Activated CD4-positive, alpha-beta T cell treated with anti-CD3 and anti-CD28 coated beads, Interleukin-2, amount 50 U/mL, for 4 hours (primary cell): ENCODE results near the gene WDPCP.
"Not testable (repeated sequence)": the region's sequence is repeated elsewhere in the genome, so short reads cannot be mapped to it uniquely, and the experiment has no call there.

Experiments
- DNase-seq, 2 experiments: peaks; one replicate each; pipeline ENCODE4 v3.0.0-alpha.2; 2020

WDPCP gene, protein sequence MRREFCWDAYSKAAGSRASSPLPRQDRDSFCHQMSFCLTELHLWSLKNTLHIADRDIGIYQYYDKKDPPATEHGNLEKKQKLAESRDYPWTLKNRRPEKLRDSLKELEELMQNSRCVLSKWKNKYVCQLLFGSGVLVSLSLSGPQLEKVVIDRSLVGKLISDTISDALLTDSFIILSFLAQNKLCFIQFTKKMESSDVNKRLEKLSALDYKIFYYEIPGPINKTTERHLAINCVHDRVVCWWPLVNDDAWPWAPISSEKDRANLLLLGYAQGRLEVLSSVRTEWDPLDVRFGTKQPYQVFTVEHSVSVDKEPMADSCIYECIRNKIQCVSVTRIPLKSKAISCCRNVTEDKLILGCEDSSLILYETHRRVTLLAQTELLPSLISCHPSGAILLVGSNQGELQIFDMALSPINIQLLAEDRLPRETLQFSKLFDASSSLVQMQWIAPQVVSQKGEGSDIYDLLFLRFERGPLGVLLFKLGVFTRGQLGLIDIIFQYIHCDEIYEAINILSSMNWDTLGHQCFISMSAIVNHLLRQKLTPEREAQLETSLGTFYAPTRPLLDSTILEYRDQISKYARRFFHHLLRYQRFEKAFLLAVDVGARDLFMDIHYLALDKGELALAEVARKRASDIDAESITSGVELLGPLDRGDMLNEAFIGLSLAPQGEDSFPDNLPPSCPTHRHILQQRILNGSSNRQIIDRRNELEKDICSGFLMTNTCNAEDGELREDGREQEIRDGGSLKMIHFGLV

DNA sequence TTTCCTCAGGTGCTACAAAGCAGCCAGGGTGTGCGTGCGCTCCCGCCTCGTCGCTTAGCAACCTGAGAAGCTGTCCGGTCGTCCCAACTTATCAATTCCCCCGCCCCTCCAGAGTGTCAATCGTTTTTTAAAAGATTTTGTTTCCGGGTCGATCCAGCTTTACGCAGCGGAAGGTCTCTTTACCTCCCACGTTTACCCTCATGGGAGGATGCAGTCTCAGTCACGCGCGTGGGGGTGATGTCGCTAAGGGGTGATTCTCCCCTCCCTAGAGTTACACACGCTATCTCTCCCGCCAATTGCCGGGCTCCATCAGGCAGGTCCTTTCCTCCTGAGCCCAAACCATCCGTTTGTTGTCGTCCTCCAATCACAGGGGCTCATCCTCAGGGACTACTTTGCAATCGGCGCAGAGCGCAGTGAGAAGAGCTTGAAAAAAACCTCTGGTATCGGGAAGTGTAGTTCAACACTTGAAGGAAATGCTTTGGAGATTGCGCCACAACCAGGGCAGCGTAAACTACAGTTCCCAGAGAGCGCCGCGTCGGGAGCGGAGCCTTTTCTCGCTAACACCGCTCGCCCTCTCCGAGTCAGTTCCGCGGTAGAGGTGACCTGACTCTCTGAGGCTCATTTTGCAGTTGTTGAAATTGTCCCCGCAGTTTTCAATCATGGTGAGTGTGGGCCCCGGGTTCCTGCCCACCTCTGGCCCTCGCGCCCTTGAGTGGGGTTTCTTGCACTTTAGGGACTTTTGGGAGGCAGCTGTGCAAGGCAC lies at the start of gene WDPCP, which contains the start of gene MDH1:
Gene WDPCP (minus strand): TSS at position 93 of the 763 bp plus-strand sequence. CDS start 206 bp downstream, outside the sequence.
Gene MDH1 (plus strand): TSS at position 579 of the 763 bp plus-strand sequence. CDS start 81 bp downstream, at position 660.
- peak; percentile 93 to 95 for DNase-seq

DNA sequence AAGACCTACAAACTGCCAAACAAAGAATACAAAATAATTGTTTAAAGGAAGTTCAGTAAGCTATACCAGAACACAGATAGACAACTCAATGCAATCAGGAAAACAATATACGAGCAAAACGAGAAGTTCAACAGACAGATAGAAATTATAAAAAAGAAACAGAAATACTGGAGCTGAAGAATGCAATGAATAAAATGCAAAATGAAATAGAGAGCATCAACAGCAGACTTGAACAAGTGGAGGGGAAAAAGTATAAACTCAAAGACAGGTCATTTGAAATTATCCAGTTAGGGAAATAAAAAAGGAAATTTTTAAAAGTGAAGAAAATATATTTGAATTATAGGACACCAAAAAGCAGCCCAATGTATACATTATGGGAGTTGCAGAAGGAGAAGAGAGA lies 44.1 kb upstream of the WDPCP start:
- DNase-seq: no peak

DNA sequence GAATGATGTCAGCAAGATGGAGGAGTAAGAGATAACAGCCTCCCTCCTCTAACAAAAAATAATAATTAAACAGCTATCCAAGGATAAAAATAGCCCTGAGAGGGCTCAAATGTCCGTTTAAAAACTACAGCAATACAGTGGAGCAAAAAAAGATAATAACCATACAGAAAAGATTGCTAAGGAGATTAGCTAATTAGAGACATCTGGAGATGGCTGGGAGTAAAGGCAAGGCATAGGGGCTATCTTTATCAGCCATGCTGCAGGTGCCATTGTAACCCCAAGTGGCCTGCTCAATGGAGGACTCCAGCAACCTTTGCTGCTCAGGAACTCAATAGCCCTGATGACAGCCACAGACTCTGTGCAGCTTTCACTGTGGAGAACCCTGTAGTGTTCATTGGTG lies 43.2 kb upstream of the WDPCP start:
- DNase-seq: no peak

DNA sequence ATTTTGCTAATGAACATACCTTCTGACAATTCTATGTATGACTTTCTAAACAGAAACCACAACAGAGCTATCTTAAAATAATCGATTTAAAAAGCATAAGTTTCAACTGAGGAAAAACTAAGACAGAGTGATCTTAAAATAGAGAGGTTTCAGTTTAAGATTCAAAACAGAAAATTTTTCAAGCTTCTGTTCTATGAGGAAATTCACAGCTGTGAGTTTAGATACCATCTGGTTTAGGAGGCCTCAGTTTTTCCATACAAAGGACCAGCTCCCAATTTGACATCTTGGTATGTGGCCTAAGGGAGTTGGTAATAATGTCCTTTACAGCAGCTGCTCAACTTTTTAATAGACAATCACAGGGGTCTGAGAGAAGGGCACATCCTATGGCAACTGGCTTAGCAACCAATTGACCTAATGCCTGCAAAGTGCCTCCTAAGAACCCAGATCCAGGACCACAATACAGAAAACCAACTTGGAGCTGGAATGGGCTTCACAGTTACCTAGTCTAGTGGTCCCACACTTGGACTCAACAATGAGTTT lies 40.2 kb upstream of the WDPCP start:
- DNase-seq: no peak

DNA sequence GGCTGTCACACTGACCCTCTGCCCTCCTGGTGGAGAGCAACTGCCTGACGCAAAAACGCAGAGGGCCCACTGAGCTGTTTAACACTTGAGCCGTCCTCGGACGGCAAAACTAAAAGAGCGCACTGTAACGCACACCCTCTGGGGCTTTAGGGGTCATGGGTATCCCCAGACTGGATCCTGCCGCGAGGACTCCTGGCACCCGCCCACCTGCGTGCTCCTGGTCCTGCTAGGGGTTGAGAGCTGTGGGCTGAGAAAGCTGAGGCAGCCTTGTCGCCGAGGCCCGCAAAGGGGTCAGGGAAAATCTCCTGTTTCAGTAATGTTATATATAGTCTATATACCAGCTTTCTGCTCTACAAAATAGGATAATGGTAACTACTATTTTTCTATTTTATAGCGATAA lies 39.6 kb upstream of the WDPCP start:
- DNase-seq: no peak

DNA sequence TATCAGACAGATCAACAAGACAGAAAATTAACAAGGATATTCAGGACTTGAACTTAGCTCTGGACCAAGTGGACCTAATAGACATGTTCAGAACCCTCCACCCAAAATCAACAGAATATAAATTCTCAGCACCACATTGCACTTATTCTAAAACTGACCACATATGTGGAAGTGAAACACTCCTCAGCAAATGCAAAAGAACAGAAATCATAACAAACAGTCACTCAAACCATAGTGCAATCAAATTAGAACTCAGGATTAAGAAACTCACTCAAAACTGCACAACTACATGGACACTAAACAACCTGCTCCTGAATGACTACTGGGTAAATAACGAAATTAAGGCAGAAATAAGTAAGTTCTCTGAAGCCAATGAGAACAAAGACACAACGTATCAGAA lies 35.5 kb upstream of the WDPCP start:
- DNase-seq: not testable (repeated sequence)

DNA sequence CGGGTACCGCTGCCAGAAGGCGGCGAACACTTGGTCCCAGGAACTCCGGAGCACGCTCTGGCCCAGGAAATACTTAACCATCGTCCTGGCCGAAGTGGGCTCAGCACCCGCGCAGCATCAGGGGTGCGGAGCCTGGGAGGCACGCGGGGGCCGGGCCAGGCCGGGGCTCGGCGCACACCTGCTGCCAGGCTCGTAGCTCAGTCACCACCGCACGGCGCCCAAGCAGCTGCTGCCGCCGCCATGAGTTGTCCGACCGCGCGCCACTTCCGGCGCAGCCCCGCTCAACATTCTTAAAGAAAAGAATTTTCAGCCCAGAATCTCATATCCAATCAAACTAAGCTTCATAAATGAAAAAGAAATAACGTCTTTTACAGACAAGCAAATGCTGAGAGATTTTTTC lies 34.5 kb upstream of the WDPCP start:
- DNase-seq: no peak

DNA sequence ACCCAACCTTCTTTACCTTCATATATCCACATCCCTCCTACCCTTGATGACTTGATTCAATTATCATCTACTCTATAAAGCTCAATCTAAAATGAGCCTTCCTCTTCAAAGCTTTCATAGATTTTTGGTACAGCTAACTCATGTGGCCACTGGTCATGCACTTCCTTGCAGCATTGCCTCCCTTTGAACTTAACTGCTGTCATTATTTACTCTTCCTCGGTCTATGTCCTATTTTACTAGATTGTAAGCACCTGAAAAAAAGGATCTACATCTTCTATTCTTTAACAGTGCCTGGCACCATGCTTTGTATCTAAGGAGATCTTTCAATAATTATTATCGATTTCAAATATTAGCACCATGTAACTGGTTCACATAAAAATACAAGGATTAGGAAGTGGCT lies 31.1 kb upstream of the WDPCP start:
- DNase-seq: no peak

DNA sequence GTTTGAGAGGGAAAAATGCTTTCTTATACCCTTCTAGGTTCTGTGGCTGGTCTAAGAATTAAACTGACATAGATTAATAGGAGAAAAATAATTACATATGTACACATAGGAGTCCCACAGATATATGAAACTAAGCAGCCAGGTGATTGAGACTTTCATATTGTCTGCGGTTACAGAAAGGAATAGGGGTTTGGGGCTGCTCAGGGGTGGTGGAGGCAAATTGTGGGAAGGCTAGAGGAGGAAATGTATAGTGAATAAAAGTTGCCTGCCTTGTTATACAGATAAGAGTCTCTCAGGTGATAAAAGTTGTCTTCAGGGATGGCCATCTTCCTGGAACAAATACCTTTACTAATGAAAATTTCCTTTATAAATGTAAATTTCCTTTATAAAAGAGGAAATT lies 29.1 kb upstream of the WDPCP start:
- DNase-seq: no peak

DNA sequence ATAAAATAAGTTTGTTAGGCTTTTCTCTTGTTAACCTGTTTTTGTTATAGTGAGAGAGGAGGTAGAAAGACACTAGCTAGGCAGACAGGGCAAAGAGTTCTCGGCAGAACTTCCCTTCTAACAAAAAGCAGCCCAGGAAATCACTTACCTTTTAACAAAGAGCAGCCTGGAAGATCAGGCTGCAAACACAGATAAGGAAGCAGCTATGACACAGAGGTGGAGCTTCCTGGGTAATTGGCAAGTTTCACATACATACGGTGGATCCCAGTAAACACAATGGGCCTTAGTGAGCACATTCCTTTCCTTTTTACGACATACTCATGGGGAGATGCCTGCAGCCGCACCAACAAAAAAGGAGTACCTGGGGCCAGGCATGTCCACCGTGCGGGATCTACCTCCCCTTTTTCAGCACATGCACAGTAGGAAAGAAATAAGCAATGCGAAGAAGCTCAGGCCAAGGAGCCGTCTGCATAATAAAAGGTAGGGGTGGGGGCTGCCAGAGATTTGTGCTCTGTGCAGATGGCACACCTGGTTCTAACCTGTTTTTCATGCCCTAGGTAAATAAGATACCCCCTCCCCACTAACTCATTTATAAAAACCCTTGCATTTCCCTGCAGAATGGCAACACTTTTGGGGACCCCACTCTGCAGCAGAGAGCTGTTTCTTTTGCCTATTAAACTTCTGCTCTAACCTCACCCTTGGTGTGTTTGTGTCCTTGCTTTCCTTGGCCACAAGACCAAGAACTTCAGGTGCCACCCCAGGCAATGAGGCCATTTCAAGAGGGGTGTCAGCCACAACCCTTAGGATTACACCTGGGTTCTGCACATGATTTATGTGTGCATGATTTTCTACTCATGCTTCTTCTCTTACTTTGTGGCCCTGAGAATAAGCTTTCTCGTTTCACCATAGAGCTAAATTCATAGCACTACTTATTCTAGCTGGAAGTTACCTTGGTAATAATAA lies 27.0 kb upstream of the WDPCP start:
- no peak for DNase-seq

DNA sequence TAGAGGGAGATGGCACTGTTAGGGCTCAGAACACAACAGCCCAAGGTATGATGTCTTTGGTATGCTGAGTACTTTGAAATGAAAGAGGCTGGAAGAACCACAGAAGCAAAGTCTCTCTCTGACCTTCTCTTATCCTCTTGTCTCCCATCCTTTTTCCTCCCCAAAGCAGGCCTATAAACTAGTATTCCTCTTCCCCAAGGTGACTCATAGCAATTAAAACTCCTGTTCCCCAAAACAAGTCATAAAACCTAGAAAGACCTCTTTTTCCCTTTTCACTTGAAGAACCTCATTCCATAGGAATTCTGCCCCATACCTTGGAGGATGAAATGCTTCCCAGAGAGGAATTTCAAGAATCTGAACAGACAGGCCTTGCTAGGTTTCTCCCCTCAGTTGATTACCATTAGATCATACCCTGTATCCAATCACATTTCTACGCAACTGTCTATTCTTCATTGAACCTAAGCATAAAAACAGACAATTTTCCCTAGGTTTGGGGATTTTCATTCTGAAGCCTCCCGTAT lies 26.2 kb upstream of the WDPCP start:
- DNase-seq: no peak

DNA sequence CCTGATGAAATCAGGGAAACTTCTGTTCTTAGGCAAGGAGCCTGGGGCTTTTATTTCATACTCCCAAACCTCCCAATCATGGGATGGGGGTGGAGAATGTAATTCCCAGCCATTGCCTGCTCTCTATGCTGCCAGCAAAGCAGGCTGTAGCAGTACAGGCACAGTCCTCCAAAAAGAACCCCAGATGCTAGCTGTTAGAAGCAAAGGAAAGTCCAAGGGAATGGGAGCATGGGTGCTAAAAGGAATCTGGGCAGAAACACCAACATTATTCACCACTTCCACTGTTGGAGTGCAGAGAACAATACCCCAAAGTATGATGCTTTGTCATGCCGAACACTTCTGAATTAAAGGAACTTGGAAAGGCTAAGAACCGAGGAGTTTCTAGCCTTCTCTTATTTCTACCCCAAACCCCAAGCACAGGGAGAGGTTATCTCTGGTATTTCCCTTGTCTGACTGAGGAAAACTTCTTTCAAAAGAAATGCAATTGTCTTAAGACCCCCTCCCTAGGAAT lies 25.2 kb upstream of the WDPCP start:
- no peak for DNase-seq

DNA sequence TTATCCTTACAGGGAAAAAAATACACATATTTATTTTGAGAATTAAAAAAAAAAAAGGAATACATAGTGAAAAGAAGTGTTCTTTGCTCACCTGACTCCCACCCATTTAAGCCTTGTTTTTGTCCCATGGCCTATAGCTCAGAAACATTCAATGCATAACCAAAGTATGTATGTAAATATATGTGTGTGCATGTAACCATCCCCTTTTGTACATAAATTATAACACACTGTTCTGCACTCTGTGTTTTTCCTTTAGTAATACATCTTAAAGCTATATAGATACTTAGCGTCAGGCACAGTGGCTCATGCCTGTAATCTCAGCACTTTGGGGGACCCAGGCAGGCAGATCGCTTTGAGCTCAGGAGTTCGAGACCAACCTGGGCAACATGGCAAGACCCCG lies 22.2 kb upstream of the WDPCP start:
- DNase-seq: no peak

DNA sequence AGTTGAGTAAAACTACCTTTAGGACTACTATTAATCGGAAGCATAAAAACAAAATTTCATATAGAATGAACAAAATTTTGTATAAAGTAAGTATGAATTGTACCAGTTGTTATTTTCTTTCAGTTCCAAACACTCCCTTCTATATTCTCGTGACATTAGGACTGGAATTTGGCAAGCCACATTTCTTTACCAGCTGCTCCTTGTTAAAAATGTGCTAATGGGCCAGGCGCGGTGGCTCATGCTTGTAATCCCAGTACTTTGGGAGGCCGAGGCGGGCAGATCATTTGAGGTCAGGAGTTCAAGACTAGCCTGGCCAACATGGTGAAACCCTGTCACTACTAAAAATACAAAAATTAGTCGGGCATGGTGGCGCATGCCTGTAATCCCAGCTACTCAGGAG lies 20.6 kb upstream of the WDPCP start:
- not testable (repeated sequence) for DNase-seq

DNA sequence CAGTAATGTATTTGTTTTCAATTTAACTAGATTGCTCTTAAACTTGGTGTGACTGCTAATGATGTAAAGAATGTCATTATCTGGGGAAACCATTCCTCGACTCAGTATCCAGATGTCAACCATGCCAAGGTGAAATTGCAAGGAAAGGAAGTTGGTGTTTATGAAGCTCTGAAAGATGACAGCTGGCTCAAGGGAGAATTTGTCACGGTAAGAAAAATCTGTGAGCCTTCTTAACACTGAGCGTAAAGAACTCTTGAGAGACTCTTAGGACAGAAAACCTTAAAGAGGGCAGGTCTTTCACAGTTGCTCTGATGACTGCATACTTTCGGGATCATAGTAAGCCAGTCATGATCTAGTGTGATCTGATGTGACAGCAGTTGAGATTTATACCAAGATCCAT lies 16.4 kb upstream of the WDPCP start:
- no peak for DNase-seq

DNA sequence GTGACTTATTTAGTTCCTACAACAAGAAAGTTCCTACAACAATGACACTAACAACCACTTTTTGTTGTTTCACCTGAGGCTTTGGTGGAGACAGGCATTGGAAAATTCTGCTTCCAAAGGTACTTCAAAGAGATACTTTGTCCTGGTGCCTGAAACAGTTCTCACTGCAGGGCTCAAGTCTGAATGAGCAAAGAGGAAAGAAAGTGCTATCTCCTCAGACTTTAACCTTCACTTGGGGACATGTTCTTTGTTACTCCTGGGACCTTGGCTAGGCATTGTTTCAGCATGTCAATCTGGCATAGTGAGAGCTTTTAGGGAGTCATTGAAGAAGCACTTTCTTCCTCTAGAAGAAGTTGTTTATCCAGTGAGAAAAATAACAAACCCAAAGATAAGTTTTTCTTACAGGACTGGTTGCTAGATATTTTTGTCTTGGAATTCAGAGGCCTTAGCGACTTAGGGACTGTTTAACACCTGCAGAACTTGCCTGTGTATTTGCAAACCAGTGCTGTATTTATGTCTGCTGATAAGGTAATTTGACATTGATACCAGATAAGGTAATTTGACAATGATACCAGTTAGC lies 12.7 kb upstream of the WDPCP start:
- no peak for DNase-seq

DNA sequence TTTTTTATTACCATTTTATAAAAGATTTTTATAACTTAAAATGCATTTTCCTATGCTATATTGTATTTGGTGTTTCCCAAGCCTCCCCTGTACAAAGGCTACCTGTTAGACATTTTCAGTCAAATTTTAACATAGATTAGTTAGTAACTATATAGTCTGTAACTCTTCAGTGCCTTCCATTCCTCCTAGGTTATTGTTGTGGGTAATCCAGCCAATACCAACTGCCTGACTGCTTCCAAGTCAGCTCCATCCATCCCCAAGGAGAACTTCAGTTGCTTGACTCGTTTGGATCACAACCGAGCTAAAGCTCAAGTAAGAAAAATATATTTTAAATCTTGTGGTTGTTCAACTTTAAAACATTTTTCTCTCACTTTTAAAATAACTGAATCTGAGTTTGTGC lies 10.7 kb upstream of the WDPCP start:
- no peak for DNase-seq

DNA sequence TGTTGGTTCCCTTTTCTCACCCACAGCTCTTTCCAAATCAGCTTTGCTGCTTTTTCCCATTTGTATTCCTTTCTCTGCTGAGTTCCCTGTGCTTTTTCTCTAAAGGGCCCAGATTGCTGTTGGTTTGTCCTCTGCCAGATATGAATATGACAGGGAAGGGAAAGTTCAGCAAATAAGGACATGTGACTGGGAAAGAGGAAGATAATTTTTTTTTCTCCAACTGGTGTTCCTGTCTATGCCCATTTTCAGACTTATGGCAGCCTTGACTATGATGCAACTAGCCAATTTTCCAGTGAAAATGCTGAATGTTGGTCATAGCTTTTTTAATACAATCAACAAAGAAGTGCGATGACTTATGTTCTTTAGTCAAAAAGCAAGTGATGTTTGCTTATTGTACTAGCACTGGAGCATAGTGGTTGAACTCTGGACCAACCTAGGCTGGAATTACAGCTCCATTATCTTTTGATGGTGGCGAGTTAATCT lies 8.2 kb upstream of the WDPCP start:
- no peak for DNase-seq

DNA sequence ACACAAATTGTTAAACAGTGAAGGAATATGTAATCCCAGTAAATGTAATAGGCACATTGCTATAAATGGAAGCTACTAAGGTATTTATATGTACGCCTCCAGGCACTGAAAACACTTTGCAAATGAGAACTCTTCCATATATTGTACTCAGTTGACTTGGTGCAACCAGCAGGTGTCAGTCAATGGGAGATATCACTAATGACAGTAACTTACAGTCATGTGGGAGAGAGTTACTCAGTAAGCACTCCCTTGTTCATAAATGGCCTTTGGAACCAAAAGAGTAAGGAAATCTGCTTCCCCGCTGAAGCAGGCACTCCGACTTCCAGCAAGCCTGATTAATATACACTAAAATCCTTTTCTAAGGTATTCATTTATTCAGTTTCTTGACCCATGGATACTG lies 6.4 kb upstream of the WDPCP start:
- no peak for DNase-seq

DNA sequence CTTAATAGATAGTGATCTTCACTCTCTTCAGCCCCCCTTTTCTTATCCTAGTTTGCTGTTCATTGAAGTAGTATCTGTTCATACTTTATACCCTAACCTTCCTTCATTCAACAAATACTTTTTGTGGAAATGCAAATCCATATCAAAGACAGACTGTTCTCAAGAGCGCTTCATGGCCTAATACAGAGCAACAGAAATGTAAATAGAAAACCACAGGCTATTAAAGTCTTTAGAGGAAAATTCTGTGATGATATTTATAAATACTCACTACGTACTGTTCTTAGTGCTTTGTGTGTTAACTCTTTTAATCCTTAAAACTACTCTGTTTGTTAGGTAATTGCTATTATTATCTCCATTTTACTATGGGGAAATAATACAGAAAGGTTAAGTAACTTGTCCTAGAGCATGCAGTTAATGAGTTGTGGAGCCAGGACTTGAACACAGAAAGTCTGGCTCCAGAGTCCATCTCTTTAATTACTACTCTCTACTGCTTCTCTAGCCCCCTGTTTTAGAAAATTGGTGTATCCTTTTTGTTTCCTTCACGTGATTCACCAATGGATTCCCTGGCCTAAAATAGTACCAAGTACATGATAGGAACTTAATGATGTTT lies 3.4 kb upstream of the WDPCP start:
- DNase-seq: no peak
